GM12872 (cell line): Measurements from ENCODE around the gene MLN.

Source experiments
- TF ChIP-seq, protein P1 (sequence below): IDR thresholded peaks from 3 replicates; pipeline ENCODE4 v1.5.1; 2011; ENCODE audit warnings: low read depth, mild to moderate bottlenecking, low read length, moderate library complexity; ENCODE audit not compliant: insufficient read depth

The MLN gene

GRCh38 chr6:33789550-33789895 is 14.3 kb downstream of the MLN start:
- TF ChIP-seq, protein P1, sequence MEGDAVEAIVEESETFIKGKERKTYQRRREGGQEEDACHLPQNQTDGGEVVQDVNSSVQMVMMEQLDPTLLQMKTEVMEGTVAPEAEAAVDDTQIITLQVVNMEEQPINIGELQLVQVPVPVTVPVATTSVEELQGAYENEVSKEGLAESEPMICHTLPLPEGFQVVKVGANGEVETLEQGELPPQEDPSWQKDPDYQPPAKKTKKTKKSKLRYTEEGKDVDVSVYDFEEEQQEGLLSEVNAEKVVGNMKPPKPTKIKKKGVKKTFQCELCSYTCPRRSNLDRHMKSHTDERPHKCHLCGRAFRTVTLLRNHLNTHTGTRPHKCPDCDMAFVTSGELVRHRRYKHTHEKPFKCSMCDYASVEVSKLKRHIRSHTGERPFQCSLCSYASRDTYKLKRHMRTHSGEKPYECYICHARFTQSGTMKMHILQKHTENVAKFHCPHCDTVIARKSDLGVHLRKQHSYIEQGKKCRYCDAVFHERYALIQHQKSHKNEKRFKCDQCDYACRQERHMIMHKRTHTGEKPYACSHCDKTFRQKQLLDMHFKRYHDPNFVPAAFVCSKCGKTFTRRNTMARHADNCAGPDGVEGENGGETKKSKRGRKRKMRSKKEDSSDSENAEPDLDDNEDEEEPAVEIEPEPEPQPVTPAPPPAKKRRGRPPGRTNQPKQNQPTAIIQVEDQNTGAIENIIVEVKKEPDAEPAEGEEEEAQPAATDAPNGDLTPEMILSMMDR: no peak

GRCh38 chr6:33788694-33789549 is 14.9 kb downstream of the MLN start, which contains the start of gene LEMD2:
Gene LEMD2, minus strand, starts transcription at chr6:33789130. Its CDS starts 14 bp downstream, at chr6:33789116.
- TF ChIP-seq, protein P1: no peak

DNA sequence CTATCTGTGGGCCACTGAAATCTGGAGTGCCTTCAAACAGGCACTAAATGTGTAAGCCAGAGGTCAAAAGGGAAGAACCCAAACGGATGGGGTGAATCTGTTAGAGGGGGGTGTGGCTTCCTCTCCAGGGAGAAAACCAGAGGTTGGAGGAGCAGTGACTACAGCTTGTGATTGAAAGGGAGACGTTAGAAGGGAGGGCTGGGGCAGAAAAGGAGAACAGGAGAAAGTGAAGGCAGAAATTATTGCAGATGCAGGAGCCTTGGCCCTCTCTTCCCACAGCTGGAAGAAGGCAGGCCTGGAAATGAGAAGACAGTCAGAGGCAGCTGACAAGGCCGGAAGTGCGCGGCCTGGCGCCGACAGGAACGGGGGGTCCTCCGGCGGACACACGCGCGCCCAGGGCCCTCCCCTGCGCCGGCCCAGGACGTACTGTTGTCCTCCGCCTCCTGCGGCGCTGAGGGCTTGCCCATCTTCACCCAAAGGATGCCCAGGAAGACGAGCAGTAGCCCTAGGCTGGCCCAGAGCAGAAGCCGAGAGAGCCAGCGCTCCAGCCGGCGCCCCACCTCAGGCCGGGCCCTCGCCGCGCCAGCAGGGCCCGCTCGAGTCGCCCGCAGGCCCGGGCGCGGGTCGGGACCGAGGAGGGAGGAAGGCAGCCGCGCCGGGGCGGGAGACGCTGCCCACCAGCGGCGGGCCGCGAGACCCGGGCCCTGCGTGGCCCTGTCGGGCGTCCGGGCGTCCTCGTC is 15.7 kb downstream of the MLN start:
- TF ChIP-seq, protein P1: no peak

GRCh38 chr6:33787346-33787953 is 16.4 kb downstream of the MLN start:
- TF ChIP-seq, protein P1: no peak

DNA sequence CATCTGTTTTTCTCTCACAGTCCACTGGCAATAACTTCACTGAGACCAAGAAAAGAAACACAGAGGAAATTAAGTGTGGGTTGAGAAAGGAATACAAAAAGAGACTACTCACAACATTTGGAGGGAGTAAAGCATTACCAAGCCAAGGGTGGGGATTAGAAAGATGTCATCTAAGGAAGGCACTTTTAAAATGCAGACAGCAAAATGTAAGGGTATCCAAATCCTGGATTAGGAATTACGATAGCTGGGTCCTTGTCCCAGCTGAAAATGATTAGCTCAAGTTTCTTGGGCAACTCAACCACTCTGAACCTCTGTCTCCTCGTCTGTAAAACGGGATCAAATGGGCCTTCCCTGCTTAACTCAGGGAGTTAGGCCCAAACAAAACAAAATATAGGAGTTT is 17.1 kb downstream of the MLN start:
- TF ChIP-seq, protein P1: no peak

GRCh38 chr6:33785778-33786177 is 18.0 kb downstream of the MLN start:
- TF ChIP-seq, protein P1: no peak

DNA sequence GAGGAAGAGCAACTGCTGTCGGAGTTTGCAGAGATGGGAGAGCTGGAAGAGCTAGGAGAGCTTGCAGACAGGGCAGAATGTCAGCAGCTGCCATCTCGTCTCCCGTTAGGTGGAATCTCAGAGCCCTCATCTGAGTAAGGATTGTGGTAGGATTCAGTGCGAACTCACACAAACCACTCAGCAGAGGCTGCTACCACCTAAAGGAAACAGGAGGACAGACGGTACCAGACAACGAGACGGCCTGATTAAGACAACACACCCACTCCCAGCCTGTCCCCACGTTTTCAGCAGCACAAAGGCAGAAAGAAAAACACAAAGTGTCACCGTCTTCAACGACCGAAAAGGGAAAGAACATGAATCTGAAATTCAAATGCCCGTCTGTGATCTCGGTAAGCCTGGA is 19.0 kb downstream of the MLN start:
- TF ChIP-seq, protein P1: no peak
